Omental fat pad (tissue), 4 donors: ENCODE measurements around the gene GALNT18. TPM values are rescaled to one million over a fixed set of nuclear protein-coding genes. Genes with fewer than 3 reads are reported as not detected.
A peak's percentile ranks its signal among the peaks of the same experiment; 100 is the strongest.

ENCODE experiments used
- ATAC-seq: fragments of 150-250 bp; one replicate; pipeline ENCODE4 v1.9.1; 2016; ENCODE audit warnings: mild to moderate bottlenecking, moderate library complexity; ENCODE audit not compliant: low FRiP score
- DNase-seq: peaks from one replicate; pipeline ENCODE4 v3.0.0-alpha.2; 2019; ENCODE audit warnings: low spot score
- total RNA-seq, 4 donors: library from RNA; depleted of rRNA; stranded (reverse); fragments of >200 nt; gene quantifications; one replicate each; pipeline ENCODE4 v1.1.0, GENCODE V29; 2016
- TF ChIP-seq, protein P1 (sequence below), 3 donors: fragments of 450-650 bp; IDR thresholded peaks; one replicate each; pipeline ENCODE4 v1.5.1; 2016 to 2017; ENCODE audit warnings: antibody characterized with exemption in 3 of 3, mild to moderate bottlenecking in 3 of 3, moderate library complexity in 2 of 3

GALNT18 gene
- total RNA-seq, 4 donors from 2014 or later = 21.0 to 47.4 (median 35.7) TPM

DNA sequence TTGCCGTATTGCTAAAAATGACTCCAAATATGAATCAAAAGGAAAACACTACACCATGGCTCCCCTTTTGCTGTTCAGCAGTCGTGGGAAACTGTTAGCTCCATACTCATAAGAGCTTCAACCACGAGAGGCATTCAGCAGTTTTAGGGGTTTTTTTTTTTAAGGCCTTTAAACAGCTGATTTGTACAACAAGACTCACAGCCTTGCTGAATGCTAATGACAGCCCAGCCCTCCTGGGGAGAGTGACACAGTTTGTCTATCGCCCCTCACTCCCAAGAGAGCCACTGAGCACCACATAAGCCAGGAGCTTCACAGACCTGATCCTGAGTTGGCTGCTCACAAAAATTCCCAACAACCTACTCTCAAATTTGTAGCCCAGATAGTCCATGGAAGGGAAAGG, 32.4 kb downstream of the GALNT18 start:
- ATAC-seq (no peak), DNase-seq (no peak)
- TF ChIP-seq, protein P1, sequence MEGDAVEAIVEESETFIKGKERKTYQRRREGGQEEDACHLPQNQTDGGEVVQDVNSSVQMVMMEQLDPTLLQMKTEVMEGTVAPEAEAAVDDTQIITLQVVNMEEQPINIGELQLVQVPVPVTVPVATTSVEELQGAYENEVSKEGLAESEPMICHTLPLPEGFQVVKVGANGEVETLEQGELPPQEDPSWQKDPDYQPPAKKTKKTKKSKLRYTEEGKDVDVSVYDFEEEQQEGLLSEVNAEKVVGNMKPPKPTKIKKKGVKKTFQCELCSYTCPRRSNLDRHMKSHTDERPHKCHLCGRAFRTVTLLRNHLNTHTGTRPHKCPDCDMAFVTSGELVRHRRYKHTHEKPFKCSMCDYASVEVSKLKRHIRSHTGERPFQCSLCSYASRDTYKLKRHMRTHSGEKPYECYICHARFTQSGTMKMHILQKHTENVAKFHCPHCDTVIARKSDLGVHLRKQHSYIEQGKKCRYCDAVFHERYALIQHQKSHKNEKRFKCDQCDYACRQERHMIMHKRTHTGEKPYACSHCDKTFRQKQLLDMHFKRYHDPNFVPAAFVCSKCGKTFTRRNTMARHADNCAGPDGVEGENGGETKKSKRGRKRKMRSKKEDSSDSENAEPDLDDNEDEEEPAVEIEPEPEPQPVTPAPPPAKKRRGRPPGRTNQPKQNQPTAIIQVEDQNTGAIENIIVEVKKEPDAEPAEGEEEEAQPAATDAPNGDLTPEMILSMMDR (IDR thresholded peaks at IDR 0.05) = no peak

DNA sequence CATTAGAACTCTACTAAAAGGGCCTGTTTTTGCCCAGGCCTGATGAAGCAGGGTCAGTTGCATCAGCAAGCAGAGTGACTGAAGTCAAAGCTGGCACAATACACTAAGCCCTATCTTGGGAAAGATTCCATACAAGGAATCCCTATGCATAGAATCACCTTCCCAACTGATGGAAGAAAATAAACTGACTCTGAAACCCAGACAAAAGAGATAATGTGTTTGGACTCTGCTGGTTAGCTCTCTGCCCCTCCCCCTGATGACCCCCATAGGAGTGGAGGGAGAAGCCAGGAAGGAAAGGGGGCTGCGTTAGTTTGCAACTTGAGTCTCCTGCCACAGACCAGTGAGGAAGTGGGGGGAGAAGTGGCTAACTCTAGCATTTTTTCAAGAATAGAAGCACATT, 32.9 kb downstream of the GALNT18 start:
- TF ChIP-seq, protein P1 (IDR thresholded peaks at IDR 0.05) = no peak
- DNase-seq (no peak), ATAC-seq (no peak)

DNA sequence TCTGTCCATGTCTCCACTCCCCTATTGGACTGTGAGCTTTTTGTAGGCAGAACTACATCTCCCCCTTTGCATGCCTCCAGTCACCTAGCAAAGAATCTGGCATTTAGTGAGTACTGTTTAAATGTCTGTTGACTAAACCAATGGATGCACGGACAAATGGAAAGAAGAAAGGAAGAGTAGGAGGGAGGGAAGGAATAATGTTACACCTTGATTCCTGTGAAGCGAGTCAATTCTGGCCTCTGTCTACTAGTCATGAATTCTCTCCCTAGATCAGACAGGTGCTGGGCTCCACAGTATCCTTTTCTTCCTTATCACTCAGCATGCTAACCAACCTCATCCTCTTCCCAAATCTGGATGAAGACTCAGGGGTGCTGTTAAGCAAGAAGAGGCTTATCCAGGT, 33.6 kb downstream of the GALNT18 start:
- DNase-seq (no peak), ATAC-seq (no peak)
- TF ChIP-seq, protein P1 (IDR thresholded peaks at IDR 0.05) = no peak

DNA sequence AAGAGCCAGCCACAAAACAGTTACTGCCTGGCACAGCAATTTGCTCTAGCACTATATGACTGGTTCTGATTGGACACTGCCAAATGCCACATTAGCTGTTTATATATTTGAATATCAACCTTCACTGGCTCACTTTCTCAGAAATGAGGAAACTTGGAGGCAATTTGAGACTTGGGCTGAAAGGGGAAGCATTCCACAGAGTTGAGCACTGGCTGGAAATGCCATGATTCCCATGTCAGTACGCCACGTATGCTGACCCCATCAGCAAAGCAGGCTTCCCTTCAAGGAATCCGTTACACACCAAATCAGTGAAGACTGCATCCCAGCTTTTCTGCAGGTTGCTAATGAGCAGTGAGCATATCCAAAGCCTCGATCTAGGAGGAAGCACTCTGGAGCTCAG, 34.7 kb downstream of the GALNT18 start:
- TF ChIP-seq, protein P1 (IDR thresholded peaks at IDR 0.05) = no peak
- no peak for DNase-seq
- ATAC-seq = no peak

DNA sequence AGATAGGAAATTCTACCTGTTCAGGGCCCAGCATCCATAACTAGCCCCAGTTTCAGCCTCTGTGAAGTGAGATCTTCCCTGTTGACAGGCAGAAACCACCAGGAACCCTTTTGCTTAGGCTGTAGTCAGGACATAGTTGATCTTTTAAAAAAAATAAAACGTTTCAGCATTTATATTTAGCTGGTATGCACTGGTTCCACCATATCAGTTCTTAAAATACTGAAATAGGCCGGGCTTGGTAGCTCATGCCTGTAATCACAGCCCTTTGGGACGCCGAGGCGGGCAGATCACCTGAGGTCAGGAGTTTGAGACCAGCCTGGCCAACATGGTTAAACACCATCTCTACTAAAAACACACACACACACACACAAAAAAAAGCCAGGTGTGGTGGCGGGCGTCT, 35.3 kb downstream of the GALNT18 start:
- ATAC-seq = no peak
- no peak for DNase-seq
- TF ChIP-seq, protein P1 (IDR thresholded peaks at IDR 0.05) = no peak

DNA sequence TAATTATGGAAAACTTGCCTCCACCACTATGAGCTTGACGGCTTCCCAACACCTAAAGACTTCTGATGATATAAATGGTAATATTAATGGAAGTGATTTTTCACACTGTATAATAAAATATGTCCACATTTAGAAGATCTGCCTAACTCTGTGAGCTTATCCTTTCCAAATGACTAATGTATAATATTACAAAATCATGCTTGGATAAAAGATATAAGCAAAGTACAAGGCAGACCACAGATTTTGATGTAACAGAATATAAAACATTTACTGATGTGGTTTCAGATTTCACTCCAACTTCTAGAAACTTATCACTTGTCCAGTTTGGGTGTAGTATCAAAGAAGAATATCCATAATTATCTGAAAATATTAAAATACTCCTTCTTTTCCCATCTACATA, 36.9 kb downstream of the GALNT18 start:
- ATAC-seq (peak; percentile 60), DNase-seq (no peak)

DNA sequence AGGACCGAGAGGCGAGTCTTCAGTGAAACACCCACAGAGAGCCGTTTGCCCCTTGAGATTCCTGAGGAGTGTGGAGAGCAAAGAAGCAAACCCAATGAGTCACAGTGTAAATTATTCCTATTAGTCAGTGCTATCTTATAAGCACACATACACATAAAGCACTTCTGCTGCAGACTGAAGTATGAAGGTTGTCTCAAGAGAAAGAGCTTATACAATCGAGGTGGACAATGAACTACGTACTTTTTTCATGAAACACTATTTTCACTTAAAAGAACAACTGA, 37.3 kb downstream of the GALNT18 start:
- DNase-seq (no peak), ATAC-seq (peak; percentile 87)
- TF ChIP-seq, protein P1 (IDR thresholded peaks at IDR 0.05) = no peak

More for the DNA sequence above, 36.9 kb downstream of the GALNT18 start:
- TF ChIP-seq, protein P1 (IDR thresholded peaks at IDR 0.05) = no peak
